BLaER1 treated with 17β-estradiol and CSF1 and Interleukin-3, amounts not matched to agents 10 nM and 100 nM (cell line): ENCODE results near the gene MANBA.

ENCODE experiments used
- H3K27ac ChIP-seq, 11 experiments: shearing (Covaris generic); formaldehyde crosslinking; 2 replicates each; pipeline ENCODE4 v1.8.1; 2022
- H3K27me3 ChIP-seq, 11 experiments: shearing (Covaris generic); formaldehyde crosslinking; 2 replicates each; pipeline ENCODE4 v1.8.1; 2022
- H3K36me3 ChIP-seq, 11 experiments: shearing (Covaris generic); formaldehyde crosslinking; 2 replicates each; pipeline ENCODE4 v1.8.1; 2022
- H3K4me1 ChIP-seq, 10 experiments: shearing (Covaris generic); formaldehyde crosslinking; 2 replicates each; pipeline ENCODE4 v1.8.1; 2022
- H3K4me2 ChIP-seq, 11 experiments: shearing (Covaris generic); formaldehyde crosslinking; 2 replicates each; pipeline ENCODE4 v1.8.1; 2022
- H3K4me3 ChIP-seq, 10 experiments: shearing (Covaris generic); formaldehyde crosslinking; 2 replicates each; pipeline ENCODE4 v1.8.1; 2022
- H3K9ac ChIP-seq, 11 experiments: shearing (Covaris generic); formaldehyde crosslinking; 2 replicates each; pipeline ENCODE4 v1.8.1; 2022
- H3K9me3 ChIP-seq, 11 experiments: shearing (Covaris generic); formaldehyde crosslinking; replicated peaks in 1 of 11; 2 replicates each; pipeline ENCODE4 v1.8.1; 2022
- H4K20me1 ChIP-seq, 11 experiments: shearing (Covaris generic); formaldehyde crosslinking; 2 replicates each; pipeline ENCODE4 v1.8.1; 2022
- Cebpa-rat ChIP-seq, 11 experiments: shearing (Covaris generic); IDR thresholded peaks; 2 replicates each; pipeline ENCODE4 v1.8.1; 2022

MANBA gene

DNA sequence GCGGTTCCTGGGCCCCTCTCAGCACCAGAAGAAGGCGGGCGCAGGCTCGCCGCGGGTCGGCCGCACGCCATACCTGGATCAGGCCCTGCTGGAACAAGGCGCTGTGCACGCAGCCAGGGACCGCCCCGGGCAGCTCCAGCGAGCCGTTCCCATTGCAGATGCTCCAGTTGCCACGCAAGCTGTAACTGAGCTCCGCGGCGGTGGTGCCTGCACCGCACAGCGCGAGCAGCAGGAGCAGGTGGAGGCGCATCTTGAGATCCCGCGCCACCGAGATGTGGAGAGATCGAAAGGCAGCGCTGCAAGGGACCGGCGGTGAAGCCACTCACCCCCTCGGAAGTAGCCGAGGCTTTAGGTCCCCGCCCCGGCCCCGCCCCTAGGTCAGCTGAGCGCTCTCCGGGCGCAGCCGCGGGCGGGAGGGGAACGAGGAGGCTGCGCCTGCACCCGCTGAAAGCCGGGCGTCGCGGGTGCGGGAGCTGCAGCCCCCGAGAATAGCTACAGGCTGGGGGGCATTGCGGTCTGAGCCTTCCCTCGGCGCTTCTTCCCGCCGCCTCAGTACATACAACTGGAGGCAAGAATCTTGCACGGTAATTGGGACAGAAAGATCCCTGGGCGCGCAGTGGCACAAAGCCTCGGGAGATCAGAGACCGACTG, at the start of gene MANBA:
Gene MANBA (minus strand): TSS at position 324 of the 651 bp plus-strand sequence. CDS start 74 bp downstream, at position 250.
- Histone ChIP-seq H3K9me3 (peaks cover 0 to 15% (median 11%) of the 10 kb centered on the region in 11 experiments; a peak in 13 of 22 replicates), H4K20me1 (peaks cover 6 to 44% (median 19%) of the 10 kb centered on the region in 11 experiments; a peak in 14 of 22 replicates), H3K27me3 (peaks cover 0 to 10% (median 9%) of the 10 kb centered on the region in 11 experiments; a peak in 12 of 22 replicates), H3K4me2 (peak within 1 kb of the TSS; percentile 76 to 97 (median 94)), H3K36me3 (peaks cover 0 to 20% (median 0%) of the 10 kb centered on the region in 11 experiments; a peak in 4 of 22 replicates), H3K4me1 (peaks cover 16 to 42% (median 23%) of the 10 kb centered on the region in 10 experiments), H3K27ac (peak within 1 kb of the TSS; percentile 75 to 99 (median 96)), H3K4me3 (peak within 1 kb of the TSS; percentile 70 to 97 (median 84)), H3K9ac (peak within 1 kb of the TSS; percentile 81 to 99 (median 96))
- TF ChIP-seq Cebpa-rat (IDR thresholded peaks at IDR 0.05), result no peak

DNA sequence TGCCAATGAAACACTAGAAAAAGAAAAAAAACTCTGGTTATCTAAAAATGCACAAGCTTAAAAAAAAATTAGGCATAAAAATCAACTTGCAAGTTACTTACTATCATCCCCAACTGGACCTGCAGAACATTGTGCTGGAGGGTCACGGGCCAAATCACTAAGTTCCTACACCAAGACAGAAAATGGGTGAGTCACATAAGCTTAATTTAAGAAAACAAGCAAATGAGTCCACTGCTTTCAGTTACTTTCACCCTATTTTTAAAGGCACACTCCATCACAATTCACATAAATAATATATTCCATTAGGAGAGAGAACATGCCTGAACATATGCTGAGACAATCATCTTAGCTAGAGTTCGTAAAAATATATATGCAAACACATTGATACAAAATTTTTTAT, 48.9 kb upstream of the MANBA start:
- no peak overlapping the region for H3K4me3 ChIP-seq
- H3K9ac ChIP-seq, result no peak overlapping the region
- H3K4me1 ChIP-seq, result peaks cover 0 to 83% (median 4%) of the 10 kb centered on the region in 10 experiments; a peak in 9 of 20 replicates
- no peaks in the 10 kb centered on the region for H3K9me3 ChIP-seq
- H3K27ac ChIP-seq, result 0 out of 22 replicates have a peak overlapping the region, but pooled peaks of 1 of the 11 experiments have one; percentile 17
- no peaks in the 10 kb centered on the region for H3K27me3 ChIP-seq
- TF ChIP-seq Cebpa-rat (IDR thresholded peaks at IDR 0.05), result no peak
- peaks cover 67 to 100% (median 99%) of the 10 kb centered on the region in 11 experiments for H3K36me3 ChIP-seq
- peak overlapping the region in 2 of 11 experiments; percentile 36 to 49; a peak in 3 of 22 replicates for H3K4me2 ChIP-seq
- peaks cover 99 to 100% (median 100%) of the 10 kb centered on the region in 11 experiments for H4K20me1 ChIP-seq

DNA sequence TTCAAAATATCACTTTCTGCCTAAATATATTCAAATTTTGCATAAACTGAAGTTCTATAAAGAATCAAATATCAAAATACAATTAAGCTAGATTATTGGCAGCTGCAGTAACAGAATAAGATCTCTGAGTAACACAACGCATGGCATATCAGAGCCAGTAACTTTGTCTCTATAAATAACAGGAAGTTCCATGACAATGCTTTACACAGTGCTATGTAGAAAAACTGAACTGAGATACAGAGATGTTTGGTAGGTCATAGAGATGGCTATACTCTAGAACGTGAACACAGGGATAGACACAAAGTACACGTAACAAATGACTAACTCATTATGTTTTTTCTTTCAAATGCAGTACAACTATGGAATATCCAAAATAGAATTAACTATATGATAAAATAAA, 48.4 kb upstream of the MANBA start:
- no peaks in the 10 kb centered on the region for H3K9me3 ChIP-seq
- peaks cover 67 to 100% (median 99%) of the 10 kb centered on the region in 11 experiments for H3K36me3 ChIP-seq
- no peak overlapping the region for H3K4me3 ChIP-seq
- H3K4me1 ChIP-seq, result peaks cover 0 to 78% (median 4%) of the 10 kb centered on the region in 10 experiments; a peak in 9 of 20 replicates
- no peak overlapping the region for H3K9ac ChIP-seq
- no peak overlapping the region for H3K27ac ChIP-seq
- peaks cover 99 to 100% (median 100%) of the 10 kb centered on the region in 11 experiments for H4K20me1 ChIP-seq
- no peaks in the 10 kb centered on the region for H3K27me3 ChIP-seq
- no peak for TF ChIP-seq Cebpa-rat (IDR thresholded peaks at IDR 0.05)
- peak overlapping the region in 1 of 11 experiments; percentile 36; a peak in 2 of 22 replicates for H3K4me2 ChIP-seq

DNA sequence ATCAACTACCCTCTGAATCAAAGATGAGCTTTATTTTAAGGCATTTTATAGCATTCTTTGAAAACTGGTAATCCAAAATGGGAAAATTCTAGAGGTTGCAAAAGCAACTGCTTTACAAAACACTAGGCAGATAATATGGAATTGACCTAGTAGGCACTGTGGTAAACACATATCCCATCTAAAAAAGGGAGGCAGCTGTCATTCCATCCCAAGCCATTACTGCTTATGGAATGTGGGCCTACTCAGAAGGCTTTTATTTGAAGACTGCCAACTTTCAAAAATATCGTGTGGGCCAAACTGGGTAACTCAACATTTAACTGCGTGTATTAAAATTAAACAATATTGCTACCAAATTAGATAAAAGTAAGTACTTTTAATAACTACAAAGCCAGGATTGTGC, 47.2 kb upstream of the MANBA start:
- H3K9me3 ChIP-seq, result no peaks in the 10 kb centered on the region
- no peak for TF ChIP-seq Cebpa-rat (IDR thresholded peaks at IDR 0.05)
- peaks cover 75 to 100% (median 100%) of the 10 kb centered on the region in 11 experiments for H3K36me3 ChIP-seq
- H4K20me1 ChIP-seq, result peaks cover 98 to 100% (median 100%) of the 10 kb centered on the region in 11 experiments
- no peak overlapping the region for H3K4me2 ChIP-seq
- H3K4me3 ChIP-seq, result no peak overlapping the region
- peaks cover 0 to 67% (median 4%) of the 10 kb centered on the region in 10 experiments; a peak in 9 of 20 replicates for H3K4me1 ChIP-seq
- no peaks in the 10 kb centered on the region for H3K27me3 ChIP-seq
- no peak overlapping the region for H3K9ac ChIP-seq
- H3K27ac ChIP-seq, result no peak overlapping the region

DNA sequence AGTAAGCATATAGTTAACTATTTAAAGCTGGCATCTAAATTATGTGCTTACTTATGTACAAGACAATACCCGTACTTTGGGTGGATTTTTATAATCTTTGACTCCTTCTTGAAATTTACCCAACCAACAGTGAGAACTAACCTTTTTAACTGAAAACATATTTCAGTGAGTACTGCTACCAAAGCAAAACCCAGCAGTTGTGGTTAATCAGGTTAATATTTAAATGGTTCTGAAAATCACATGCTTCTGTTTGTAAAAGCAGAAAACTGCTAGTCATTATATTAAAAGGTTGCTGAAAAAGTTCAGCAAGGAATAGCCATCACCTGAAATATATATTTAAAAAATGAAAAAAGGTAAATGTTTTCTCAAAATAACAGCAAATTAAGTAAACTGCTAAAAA, 46.6 kb upstream of the MANBA start:
- Histone ChIP-seq H3K4me1 (peaks cover 0 to 60% (median 4%) of the 10 kb centered on the region in 10 experiments; a peak in 9 of 20 replicates), H3K36me3 (peaks cover 81 to 100% (median 100%) of the 10 kb centered on the region in 11 experiments), H3K27me3 (no peaks in the 10 kb centered on the region), H3K4me3 (no peak overlapping the region), H4K20me1 (peaks cover 98 to 100% (median 100%) of the 10 kb centered on the region in 11 experiments), H3K27ac (no peak overlapping the region), H3K9me3 (no peaks in the 10 kb centered on the region), H3K4me2 (no peak overlapping the region), H3K9ac (no peak overlapping the region)
- TF ChIP-seq Cebpa-rat (IDR thresholded peaks at IDR 0.05), result no peak

DNA sequence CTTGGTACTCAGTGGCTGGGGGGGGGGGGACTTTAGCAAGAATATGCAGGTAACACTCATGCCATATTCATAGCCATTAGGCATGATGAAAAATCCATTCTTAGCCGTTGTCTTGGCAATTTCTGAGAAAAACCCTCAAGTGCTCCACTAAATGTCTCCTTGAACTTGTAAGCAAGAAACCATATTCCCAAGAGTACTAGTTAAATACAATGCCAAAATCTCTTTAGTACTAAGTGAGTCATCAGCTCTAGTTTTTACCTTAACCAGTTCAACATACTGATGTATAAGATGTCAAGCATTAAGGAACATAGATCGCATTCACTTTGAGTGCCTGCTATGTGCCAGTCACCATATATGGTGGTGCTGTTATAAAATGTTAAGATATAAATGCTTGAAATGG, 39.0 kb upstream of the MANBA start:
- Histone ChIP-seq H3K9me3 (no peaks in the 10 kb centered on the region), H3K9ac (no peak overlapping the region), H3K4me3 (no peak overlapping the region), H3K27ac (no peak overlapping the region), H3K4me2 (no peak overlapping the region), H3K36me3 (peaks cover 99 to 100% (median 100%) of the 10 kb centered on the region in 11 experiments), H4K20me1 (peaks cover 59 to 100% (median 92%) of the 10 kb centered on the region in 11 experiments), H3K27me3 (no peaks in the 10 kb centered on the region), H3K4me1 (no peaks in the 10 kb centered on the region)
- no peak for TF ChIP-seq Cebpa-rat (IDR thresholded peaks at IDR 0.05)

DNA sequence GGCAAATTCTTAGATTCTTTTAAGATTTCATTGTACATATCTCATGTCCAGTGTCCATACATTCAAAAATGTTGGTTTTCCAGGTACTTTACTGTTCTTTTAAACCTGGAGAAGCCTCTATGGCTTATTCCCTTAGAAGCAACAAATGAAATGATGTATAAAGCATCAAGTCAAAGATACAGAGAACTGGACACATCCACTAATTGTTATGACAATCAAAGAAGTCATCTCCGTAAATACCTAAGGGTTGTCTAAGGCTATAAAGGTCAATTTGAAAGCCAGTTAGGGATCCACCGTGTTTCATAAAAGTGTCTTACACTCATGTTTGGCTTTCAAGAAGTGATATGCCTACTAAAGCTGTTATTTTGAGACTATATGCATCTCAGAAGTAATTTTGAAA, 34.2 kb upstream of the MANBA start:
- Histone ChIP-seq H3K36me3 (peaks cover 83 to 90% (median 88%) of the 10 kb centered on the region in 11 experiments), H3K9me3 (no peaks in the 10 kb centered on the region), H3K4me2 (no peak overlapping the region), H4K20me1 (peaks cover 20 to 86% (median 55%) of the 10 kb centered on the region in 11 experiments; a peak in 19 of 22 replicates), H3K27ac (no peak overlapping the region), H3K9ac (no peak overlapping the region), H3K27me3 (no peaks in the 10 kb centered on the region), H3K4me1 (peaks cover 0 to 18% (median 0%) of the 10 kb centered on the region in 10 experiments; a peak in 6 of 20 replicates), H3K4me3 (no peak overlapping the region)
- no peak for TF ChIP-seq Cebpa-rat (IDR thresholded peaks at IDR 0.05)

DNA sequence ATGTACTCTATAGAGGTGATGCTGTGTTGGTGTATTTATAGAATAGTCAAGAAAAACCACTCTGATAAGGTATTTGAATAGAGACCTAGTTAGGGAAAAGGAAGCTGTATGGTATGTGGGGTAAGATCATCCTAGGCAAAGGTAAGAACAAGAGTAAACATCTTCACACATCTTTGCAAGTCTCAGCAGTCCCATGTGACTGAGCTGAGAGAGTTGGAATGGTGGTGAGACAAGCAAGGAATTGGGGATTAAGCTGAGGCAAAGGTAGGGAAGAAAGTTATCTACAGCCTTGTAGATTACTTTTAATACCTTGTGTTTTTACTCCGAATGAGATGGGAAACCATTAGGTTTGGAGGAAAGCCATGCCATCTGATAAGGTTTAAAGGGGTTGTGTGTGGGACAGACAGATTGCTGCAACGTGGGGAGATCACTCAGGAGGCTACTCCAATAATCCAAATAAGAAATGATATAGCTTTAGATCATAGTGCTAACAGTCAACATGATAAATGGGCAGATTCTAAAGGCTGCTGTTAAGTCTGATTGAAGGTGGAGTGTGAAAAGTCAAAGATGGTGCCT, 31.7 kb upstream of the MANBA start:
- H3K27me3 ChIP-seq, result no peaks in the 10 kb centered on the region

More for the DNA sequence above, 31.7 kb upstream of the MANBA start:
- H3K4me3 ChIP-seq, result no peak overlapping the region
- peaks cover 0 to 28% (median 0%) of the 10 kb centered on the region in 10 experiments; a peak in 6 of 20 replicates for H3K4me1 ChIP-seq
- H3K27ac ChIP-seq, result no peak overlapping the region
- TF ChIP-seq Cebpa-rat (IDR thresholded peaks at IDR 0.05), result no peak
- H3K9me3 ChIP-seq, result peaks cover 0 to 4% (median 0%) of the 10 kb centered on the region in 11 experiments; a peak in 2 of 22 replicates
- peaks cover 6 to 60% (median 29%) of the 10 kb centered on the region in 11 experiments; a peak in 16 of 22 replicates for H4K20me1 ChIP-seq
- peaks cover 57 to 64% (median 62%) of the 10 kb centered on the region in 11 experiments for H3K36me3 ChIP-seq
- H3K9ac ChIP-seq, result no peak overlapping the region
- no peak overlapping the region for H3K4me2 ChIP-seq
